GM13977 (cell line): ENCODE results near the gene PMS2.
"Not testable (repeated sequence)": the region's sequence is repeated elsewhere in the genome, so short reads cannot be mapped to it uniquely, and the experiment has no call there.

Experiments
- DNase-seq: peaks from one replicate; pipeline ENCODE4 v3.0.0; 2012; ENCODE audit warnings: low spot score
- CTCF ChIP-seq: IDR thresholded peaks from 2 replicates; pipeline ENCODE4 v1.5.1; 2012; ENCODE audit warnings: mild to moderate bottlenecking, control low read depth; ENCODE audit not compliant: insufficient read depth; ENCODE audit errors: extremely low read depth, missing control alignments
- in situ Hi-C: fragments of 300-500 bp; cut with MboI; formaldehyde crosslinking; loops from one replicate; pipeline ENCODE4 v1.12.0; 2022; ENCODE audit warnings: low sequenced_read_pairs, low pct_unique_long_range_greater_than_20kb, mixed read lengths, inconsistent platforms; ENCODE audit not compliant: unreplicated experiment

The PMS2 gene

GRCh38 chr7:6008668-6009611 lies at the start of gene PMS2, which contains the start of gene AIMP2:
Gene PMS2, minus strand, starts transcription at chr7:6009049. Its CDS starts 30 bp downstream, at chr7:6009019.
Gene AIMP2, plus strand, starts transcription at chr7:6009272. Its CDS starts 92 bp downstream, at chr7:6009364.
- in situ Hi-C loops, result loop anchor here (10.0 to 25.0 kb wide), 2 partner anchors 147 to 316 kb away; no protein-coding TSS in a partner anchor
- peak; percentile 39 for TF ChIP-seq CTCF

GRCh38 chr7:6057316-6058129 lies 48.7 kb upstream of the PMS2 start:
- in situ Hi-C loops, result no loop called here
- DNase-seq, result no peak
- TF ChIP-seq CTCF, result no peak

More at GRCh38 chr7:6008668-6009611, at the start of gene PMS2, which contains the start of gene AIMP2:
- DNase-seq, result peak; percentile 94

GRCh38 chr7:6056616-6057015 lies 47.8 kb upstream of the PMS2 start:
- TF ChIP-seq CTCF, result no peak
- DNase-seq, result peak; percentile 44
- in situ Hi-C loops, result no loop called here

- DNase-seq, in situ Hi-C loops: not testable (repeated sequence)
Observed at GRCh38 chr7:6051185-6051584, 42.3 kb upstream of the PMS2 start.

- DNase-seq, result no peak
- in situ Hi-C loops, result no loop called here
- TF ChIP-seq CTCF, result no peak
Observed at GRCh38 chr7:6049780-6050179, 40.9 kb upstream of the PMS2 start.

- no peak for TF ChIP-seq CTCF
- DNase-seq, result no peak
- in situ Hi-C loops, result no loop called here
Observed at GRCh38 chr7:6035686-6036085, 26.8 kb upstream of the PMS2 start.

- in situ Hi-C loops, result no loop called here
- DNase-seq, result no peak
- no peak for TF ChIP-seq CTCF
Observed at GRCh38 chr7:6035165-6035564, 26.3 kb upstream of the PMS2 start.
